Chondrocyte (in vitro differentiated cells): ENCODE results near the gene APBB2. TPM values are rescaled to one million over a fixed set of nuclear protein-coding genes. Genes with fewer than 3 reads are reported as not detected.
"Not testable (repeated sequence)": the region's sequence is repeated elsewhere in the genome, so short reads cannot be mapped to it uniquely, and the experiment has no call there.

Source experiments
- DNase-seq: peaks from one replicate; pipeline ENCODE4 v3.0.0; 2021; ENCODE audit warnings: mixed read lengths, low spot score
- H3K27ac Mint-ChIP-seq: one replicate; pipeline ENCODE4 v1.8.0; 2021; ENCODE audit warnings: mild to moderate bottlenecking, moderate library complexity, mixed read lengths; ENCODE audit not compliant: unreplicated experiment
- H3K27me3 Mint-ChIP-seq: 2 replicates; pipeline ENCODE4 v1.8.0; 2021; ENCODE audit warnings: low read depth, mixed read lengths
- H3K36me3 Mint-ChIP-seq: 2 replicates; pipeline ENCODE4 v1.8.0; 2021; ENCODE audit warnings: low read depth, mixed read lengths
- H3K4me1 Mint-ChIP-seq: 2 replicates; pipeline ENCODE4 v1.8.0; 2021; ENCODE audit warnings: low read depth, mild to moderate bottlenecking, mixed read lengths
- H3K4me3 Mint-ChIP-seq: one replicate; pipeline ENCODE4 v1.8.0; 2021; ENCODE audit warnings: mild to moderate bottlenecking, moderate library complexity, mixed read lengths; ENCODE audit not compliant: unreplicated experiment
- H3K9me3 Mint-ChIP-seq: 2 replicates; pipeline ENCODE4 v1.8.0; 2021; ENCODE audit warnings: low read depth, mixed read lengths
- total RNA-seq: library from RNA; stranded (reverse); gene quantifications from 3 replicates; pipeline ENCODE4 v1.2.1, GENCODE V29; 2021
- TF ChIP-seq, protein P1 (sequence below): fragments of 200-600 bp; sonication (generic); IDR thresholded peaks from 2 replicates; pipeline ENCODE4 v1.5.0; 2021; ENCODE audit warnings: antibody characterized with exemption, mild to moderate bottlenecking, moderate library complexity

The APBB2 gene
- total RNA-seq, 1 donor from 2014 or later: 119 TPM

GRCh38 chr4:41000356-41000755 lies 214.0 kb downstream of the APBB2 start:
- no peak overlapping the region for H3K27ac Mint-ChIP-seq
- TF ChIP-seq, protein P1, sequence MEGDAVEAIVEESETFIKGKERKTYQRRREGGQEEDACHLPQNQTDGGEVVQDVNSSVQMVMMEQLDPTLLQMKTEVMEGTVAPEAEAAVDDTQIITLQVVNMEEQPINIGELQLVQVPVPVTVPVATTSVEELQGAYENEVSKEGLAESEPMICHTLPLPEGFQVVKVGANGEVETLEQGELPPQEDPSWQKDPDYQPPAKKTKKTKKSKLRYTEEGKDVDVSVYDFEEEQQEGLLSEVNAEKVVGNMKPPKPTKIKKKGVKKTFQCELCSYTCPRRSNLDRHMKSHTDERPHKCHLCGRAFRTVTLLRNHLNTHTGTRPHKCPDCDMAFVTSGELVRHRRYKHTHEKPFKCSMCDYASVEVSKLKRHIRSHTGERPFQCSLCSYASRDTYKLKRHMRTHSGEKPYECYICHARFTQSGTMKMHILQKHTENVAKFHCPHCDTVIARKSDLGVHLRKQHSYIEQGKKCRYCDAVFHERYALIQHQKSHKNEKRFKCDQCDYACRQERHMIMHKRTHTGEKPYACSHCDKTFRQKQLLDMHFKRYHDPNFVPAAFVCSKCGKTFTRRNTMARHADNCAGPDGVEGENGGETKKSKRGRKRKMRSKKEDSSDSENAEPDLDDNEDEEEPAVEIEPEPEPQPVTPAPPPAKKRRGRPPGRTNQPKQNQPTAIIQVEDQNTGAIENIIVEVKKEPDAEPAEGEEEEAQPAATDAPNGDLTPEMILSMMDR: no peak
- H3K4me3 Mint-ChIP-seq: no peak overlapping the region
- no peaks in the 10 kb centered on the region for H3K27me3 Mint-ChIP-seq
- DNase-seq: no peak
- H3K36me3 Mint-ChIP-seq: peaks cover 2% of the 10 kb centered on the region
- no peaks in the 10 kb centered on the region for H3K9me3 Mint-ChIP-seq
- H3K4me1 Mint-ChIP-seq: peaks cover 36% of the 10 kb centered on the region

- DNase-seq: no peak
- Mint-ChIP-seq H3K36me3 (peaks cover 2% of the 10 kb centered on the region), H3K9me3 (no peaks in the 10 kb centered on the region), H3K27me3 (no peaks in the 10 kb centered on the region), H3K4me3 (peak overlapping the region; percentile 31), H3K4me1 (peaks cover 50% of the 10 kb centered on the region), H3K27ac (peak overlapping the region; percentile 86)
- TF ChIP-seq, protein P1: no peak
Measured at GRCh38 chr4:40998675-40999358, 215.5 kb downstream of the APBB2 start.

DNA sequence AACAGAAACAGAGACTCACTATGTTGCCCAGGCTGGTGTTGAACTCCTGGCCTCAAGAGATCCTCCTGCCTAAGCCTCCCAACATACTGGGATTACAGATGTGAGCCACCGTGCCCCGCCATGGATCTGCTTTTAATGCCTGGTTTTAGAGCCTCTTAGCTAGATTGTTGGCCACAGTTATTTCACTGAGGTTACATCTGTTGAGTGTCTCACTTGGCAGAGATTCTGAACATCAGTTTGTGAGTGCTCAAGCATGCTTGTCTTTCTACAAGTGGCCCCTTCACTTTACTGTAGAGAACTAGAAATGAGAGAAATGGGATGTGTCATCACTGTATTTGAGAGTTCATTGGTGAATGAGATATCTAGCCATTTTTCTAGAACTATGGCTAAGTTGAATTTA lies 218.5 kb downstream of the APBB2 start:
- H3K27me3 Mint-ChIP-seq: no peaks in the 10 kb centered on the region
- H3K9me3 Mint-ChIP-seq: no peaks in the 10 kb centered on the region
- TF ChIP-seq, protein P1: no peak
- H3K4me3 Mint-ChIP-seq: no peak overlapping the region
- DNase-seq: no peak
- peaks cover 70% of the 10 kb centered on the region for H3K4me1 Mint-ChIP-seq
- no peaks in the 10 kb centered on the region for H3K36me3 Mint-ChIP-seq
- H3K27ac Mint-ChIP-seq: peak overlapping the region; percentile 60

DNA sequence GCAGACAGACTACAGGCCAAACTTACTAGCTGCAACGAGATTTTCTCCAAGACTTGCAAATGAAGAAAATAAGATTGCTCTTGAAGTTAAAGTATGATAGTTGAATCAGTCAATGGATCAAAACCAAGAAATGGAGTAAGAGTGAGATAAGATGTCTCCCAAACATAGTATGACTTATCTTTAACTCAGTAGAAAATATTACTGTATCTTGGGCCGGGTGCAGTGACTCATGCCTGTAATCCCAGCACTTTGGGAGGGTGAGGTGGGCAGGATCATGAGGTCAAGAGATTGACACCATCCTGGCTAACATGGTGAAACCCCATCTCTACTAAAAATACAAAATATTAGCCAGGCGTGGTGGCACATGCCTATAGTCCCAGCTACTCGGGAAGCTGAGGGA lies 220.0 kb downstream of the APBB2 start:
- DNase-seq, H3K9me3 Mint-ChIP-seq, H3K4me3 Mint-ChIP-seq, H3K27me3 Mint-ChIP-seq, H3K36me3 Mint-ChIP-seq: not testable (repeated sequence)
- peak overlapping the region; percentile 88 for H3K27ac Mint-ChIP-seq
- H3K4me1 Mint-ChIP-seq: peaks cover 81% of the 10 kb centered on the region

DNA sequence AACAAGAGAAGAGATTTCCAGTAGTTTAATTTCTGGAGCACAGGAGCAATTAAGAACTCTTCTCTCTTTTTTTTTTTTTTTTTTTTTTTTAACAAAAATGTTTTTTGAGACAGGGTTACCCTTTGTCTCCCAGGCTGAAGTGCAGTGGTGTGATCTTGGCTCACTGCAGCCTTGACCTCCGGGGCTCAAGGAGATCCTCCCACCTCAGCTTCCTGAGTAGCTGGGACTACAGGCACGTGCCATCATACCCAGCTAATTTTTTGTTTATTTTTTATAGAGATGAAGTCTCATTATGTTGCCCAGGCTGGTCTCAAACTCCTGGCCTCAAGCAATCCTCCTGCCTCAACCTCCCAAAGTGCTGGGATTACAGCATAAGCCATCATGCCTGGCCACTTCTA lies 221.0 kb downstream of the APBB2 start:
- H3K27me3 Mint-ChIP-seq, H3K36me3 Mint-ChIP-seq, H3K9me3 Mint-ChIP-seq, DNase-seq, H3K4me3 Mint-ChIP-seq: not testable (repeated sequence)
- Mint-ChIP-seq H3K27ac (peak overlapping the region; percentile 92), H3K4me1 (peaks cover 76% of the 10 kb centered on the region)

GRCh38 chr4:40992472-40993295 lies 221.7 kb downstream of the APBB2 start:
- peaks cover 2% of the 10 kb centered on the region for H3K36me3 Mint-ChIP-seq
- peak overlapping the region; percentile 92 for H3K27ac Mint-ChIP-seq
- TF ChIP-seq, protein P1: no peak
- no peak overlapping the region for H3K4me3 Mint-ChIP-seq
- H3K9me3 Mint-ChIP-seq: no peaks in the 10 kb centered on the region
- H3K27me3 Mint-ChIP-seq: no peaks in the 10 kb centered on the region
- H3K4me1 Mint-ChIP-seq: peaks cover 76% of the 10 kb centered on the region
- no peak for DNase-seq
